DND-41 (cell line): ENCODE measurements around the gene LEF1.
A peak's percentile ranks its signal among the peaks of the same experiment; 100 is the strongest.

Experiments
- ATAC-seq: fragments of 200-7000 bp; cut with Tn5 transposase; 3 replicates; pipeline ENCODE4 v1.9.1; 2021; ENCODE audit warnings: low read depth; ENCODE audit not compliant: insufficient read depth
- DNase-seq: peaks from one replicate; pipeline ENCODE4 v3.0.0-alpha.2; 2020
- H2AFZ ChIP-seq: 2 replicates; pipeline ENCODE4 v1.6.0; 2012; ENCODE audit warnings: low read depth, low read length
- H3K27ac ChIP-seq: 2 replicates; pipeline ENCODE4 v1.5.1; 2012; ENCODE audit warnings: low read length, inconsistent platforms
- H3K27me3 ChIP-seq: fragments of 200-600 bp; sonication (generic); 2 replicates; pipeline ENCODE4 v1.6.0; 2012; ENCODE audit warnings: low read length, mild to moderate bottlenecking, inconsistent platforms; ENCODE audit not compliant: insufficient read depth, poor library complexity
- H3K36me3 ChIP-seq: 2 replicates; pipeline ENCODE4 v1.5.1; 2012; ENCODE audit warnings: low read length, inconsistent platforms; ENCODE audit not compliant: insufficient read depth
- H3K4me1 ChIP-seq: 2 replicates; pipeline ENCODE4 v1.5.1; 2012; ENCODE audit warnings: mild to moderate bottlenecking, low read length; ENCODE audit not compliant: insufficient read depth
- H3K4me2 ChIP-seq: 2 replicates; pipeline ENCODE4 v1.6.0; 2012; ENCODE audit warnings: mild to moderate bottlenecking, moderate library complexity, low read length, inconsistent platforms; ENCODE audit not compliant: insufficient read depth
- H3K4me3 ChIP-seq, 2 experiments: fragments of 200-600 bp in 1 of 2; shearing (Covaris generic) in 1 of 2; 2 replicates each; pipeline ENCODE4 v1.5.1; 2012 to 2016; ENCODE audit warnings: inconsistent platforms in 2 of 2, low read length in 2 of 2, mild to moderate bottlenecking in 2 of 2, low read depth in 1 of 2, moderate library complexity in 1 of 2
- H3K79me2 ChIP-seq: 2 replicates; pipeline ENCODE4 v1.6.0; 2012; ENCODE audit warnings: low read length, inconsistent platforms; ENCODE audit not compliant: insufficient read depth
- H3K9ac ChIP-seq: 2 replicates; pipeline ENCODE4 v1.6.0; 2012; ENCODE audit warnings: low read depth, mild to moderate bottlenecking, inconsistent platforms, low read length, moderate library complexity
- H3K9me3 ChIP-seq: 2 replicates; pipeline ENCODE4 v1.5.1; 2012; ENCODE audit warnings: low read length, moderate library complexity, mild to moderate bottlenecking, inconsistent platforms; ENCODE audit not compliant: insufficient read depth, severe bottlenecking
- H4K20me1 ChIP-seq: 2 replicates; pipeline ENCODE4 v1.6.0; 2012; ENCODE audit warnings: low read length; ENCODE audit not compliant: insufficient read depth
- EZH2 ChIP-seq: IDR thresholded peaks from 3 replicates; pipeline ENCODE4 v1.6.1; 2012; ENCODE audit warnings: borderline replicate concordance, low read depth, mild to moderate bottlenecking, moderate library complexity, low read length, inconsistent platforms; ENCODE audit not compliant: severe bottlenecking
- TF ChIP-seq, protein P1 (sequence below): IDR thresholded peaks from 2 replicates; pipeline ENCODE4 v1.5.1; 2012; ENCODE audit warnings: borderline replicate concordance, low read length, moderate library complexity, mild to moderate bottlenecking; ENCODE audit not compliant: poor library complexity, severe bottlenecking; ENCODE audit errors: extremely low read depth

The LEF1 gene

DNA sequence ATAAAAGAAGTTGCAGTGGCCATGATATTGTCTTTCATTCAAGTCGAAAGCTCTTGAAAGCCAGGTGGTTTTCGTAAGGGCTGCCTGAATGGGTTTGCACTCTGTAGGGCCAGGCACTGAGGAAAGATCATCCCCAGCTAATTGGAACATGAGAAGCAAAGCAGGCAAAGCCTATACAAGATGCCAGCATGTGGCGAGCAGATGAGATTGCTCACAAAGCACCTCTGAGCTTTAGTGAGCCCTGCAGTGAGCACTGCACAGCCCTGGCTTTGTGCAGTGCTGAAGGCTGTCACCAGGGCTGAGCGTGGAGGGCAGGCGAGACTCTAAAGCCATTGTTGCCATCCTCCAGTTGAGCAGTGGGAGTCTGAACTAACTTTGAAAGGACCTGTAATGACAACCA is 125.2 kb downstream of the LEF1 start:
- Histone ChIP-seq H3K27ac (no peak overlapping the region), H3K27me3 (no peaks in the 10 kb centered on the region), H3K9me3 (no peaks in the 10 kb centered on the region), H3K79me2 (no peaks in the 10 kb centered on the region), H3K36me3 (peaks cover 23% of the 10 kb centered on the region), H4K20me1 (peaks cover 13% of the 10 kb centered on the region), H3K9ac (no peak overlapping the region), H2AFZ (no peak overlapping the region), H3K4me2 (no peak overlapping the region), H3K4me1 (no peaks in the 10 kb centered on the region), H3K4me3 (no peak overlapping the region)
- DNase-seq (peak; percentile 39), ATAC-seq (peak; percentile 61)
- TF ChIP-seq, protein P1, sequence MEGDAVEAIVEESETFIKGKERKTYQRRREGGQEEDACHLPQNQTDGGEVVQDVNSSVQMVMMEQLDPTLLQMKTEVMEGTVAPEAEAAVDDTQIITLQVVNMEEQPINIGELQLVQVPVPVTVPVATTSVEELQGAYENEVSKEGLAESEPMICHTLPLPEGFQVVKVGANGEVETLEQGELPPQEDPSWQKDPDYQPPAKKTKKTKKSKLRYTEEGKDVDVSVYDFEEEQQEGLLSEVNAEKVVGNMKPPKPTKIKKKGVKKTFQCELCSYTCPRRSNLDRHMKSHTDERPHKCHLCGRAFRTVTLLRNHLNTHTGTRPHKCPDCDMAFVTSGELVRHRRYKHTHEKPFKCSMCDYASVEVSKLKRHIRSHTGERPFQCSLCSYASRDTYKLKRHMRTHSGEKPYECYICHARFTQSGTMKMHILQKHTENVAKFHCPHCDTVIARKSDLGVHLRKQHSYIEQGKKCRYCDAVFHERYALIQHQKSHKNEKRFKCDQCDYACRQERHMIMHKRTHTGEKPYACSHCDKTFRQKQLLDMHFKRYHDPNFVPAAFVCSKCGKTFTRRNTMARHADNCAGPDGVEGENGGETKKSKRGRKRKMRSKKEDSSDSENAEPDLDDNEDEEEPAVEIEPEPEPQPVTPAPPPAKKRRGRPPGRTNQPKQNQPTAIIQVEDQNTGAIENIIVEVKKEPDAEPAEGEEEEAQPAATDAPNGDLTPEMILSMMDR: no peak
- TF ChIP-seq EZH2: no peak

DNA sequence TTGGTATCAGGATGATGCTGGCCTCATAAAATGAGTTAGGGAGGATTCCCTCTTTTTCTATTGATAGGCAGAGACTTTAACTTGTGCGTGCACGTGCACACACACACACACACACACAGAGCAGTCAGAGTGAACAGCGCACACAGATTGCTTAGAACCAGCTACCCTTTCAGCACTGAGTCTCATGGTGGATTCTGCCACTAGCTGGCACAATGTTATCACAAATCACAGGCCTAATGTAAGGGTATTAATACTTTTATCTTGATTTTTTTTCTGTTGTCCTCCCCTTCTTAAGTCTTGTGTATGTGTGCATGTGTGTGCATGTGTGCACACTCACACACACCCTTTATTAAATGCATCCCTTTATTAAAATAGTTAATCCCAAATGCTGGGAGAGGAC is 125.8 kb downstream of the LEF1 start:
- Histone ChIP-seq H3K4me3 (no peak overlapping the region), H3K4me2 (no peak overlapping the region), H3K79me2 (no peaks in the 10 kb centered on the region), H3K27me3 (no peaks in the 10 kb centered on the region), H3K27ac (no peak overlapping the region), H3K9ac (no peak overlapping the region), H3K36me3 (peaks cover 17% of the 10 kb centered on the region), H3K4me1 (no peaks in the 10 kb centered on the region), H3K9me3 (no peaks in the 10 kb centered on the region), H2AFZ (no peak overlapping the region), H4K20me1 (0 out of 2 replicates have a peak, but pooled peaks cover 8% of the 10 kb centered on the region)
- ATAC-seq: peak; percentile 16; the same call in 1 of the 3 replicates
- no peak for DNase-seq
- TF ChIP-seq, protein P1: peak; percentile 56
- no peak for TF ChIP-seq EZH2

DNA sequence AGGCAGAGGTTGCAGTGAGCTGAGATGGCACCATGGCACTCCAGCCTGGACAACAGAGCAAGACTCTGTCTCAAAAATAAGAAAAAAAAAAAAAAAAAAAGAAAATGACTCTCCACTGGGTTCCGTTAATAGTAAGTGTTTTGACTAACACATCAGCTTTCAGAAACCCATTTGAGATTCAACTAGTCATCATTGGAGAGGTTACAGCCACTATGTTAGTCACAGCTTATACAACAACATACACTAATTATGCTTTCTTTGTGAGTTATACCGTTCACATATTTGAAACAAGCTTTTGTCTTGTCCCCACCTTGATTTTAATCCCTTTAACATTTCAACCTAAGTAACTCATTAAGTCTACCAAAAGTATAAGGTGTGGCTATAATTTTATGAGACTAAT is 130.8 kb downstream of the LEF1 start:
- H3K4me1 ChIP-seq: peaks cover 21% of the 10 kb centered on the region
- no peaks in the 10 kb centered on the region for H3K79me2 ChIP-seq
- H3K27ac ChIP-seq: no peak overlapping the region
- ATAC-seq (no peak), DNase-seq (no peak)
- peaks cover 27% of the 10 kb centered on the region for H3K36me3 ChIP-seq
- H3K9ac ChIP-seq: no peak overlapping the region
- H3K27me3 ChIP-seq: no peaks in the 10 kb centered on the region
- TF ChIP-seq EZH2: no peak
- TF ChIP-seq, protein P1: no peak
- H3K4me2 ChIP-seq: no peak overlapping the region
- no peaks in the 10 kb centered on the region for H4K20me1 ChIP-seq
- no peak overlapping the region for H3K4me3 ChIP-seq
- H3K9me3 ChIP-seq: no peaks in the 10 kb centered on the region
- no peak overlapping the region for H2AFZ ChIP-seq

DNA sequence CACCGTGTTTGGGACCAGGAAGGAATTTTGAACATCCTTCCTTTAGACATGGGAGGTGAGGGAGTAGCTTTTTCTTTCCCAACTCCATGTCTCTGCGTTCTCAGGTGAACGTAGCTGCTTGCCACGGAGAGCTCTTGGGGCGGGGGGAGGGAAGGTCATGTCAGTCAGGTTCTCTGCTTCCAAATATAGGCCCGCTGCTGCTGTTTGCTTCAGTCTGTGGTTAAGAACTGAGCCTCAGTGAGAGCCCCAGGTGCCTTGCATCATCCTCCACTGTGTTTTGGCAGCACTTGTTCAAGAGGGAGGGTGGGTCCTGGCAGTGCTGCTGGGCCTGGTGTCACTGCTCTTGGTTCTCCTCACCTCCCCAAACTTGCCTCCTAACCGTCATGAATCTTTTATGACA is 132.5 kb downstream of the LEF1 start:
- ATAC-seq (peak; percentile 99), DNase-seq (peak; percentile 88)
- no peak overlapping the region for H2AFZ ChIP-seq
- no peak for TF ChIP-seq EZH2
- TF ChIP-seq, protein P1: no peak
- H3K4me1 ChIP-seq: peaks cover 21% of the 10 kb centered on the region
- no peaks in the 10 kb centered on the region for H3K79me2 ChIP-seq
- no peak overlapping the region for H3K4me3 ChIP-seq
- 0 out of 2 replicates have a peak overlapping the region, but pooled peaks have one; percentile 8 for H3K9ac ChIP-seq
- H4K20me1 ChIP-seq: no peaks in the 10 kb centered on the region
- H3K27me3 ChIP-seq: no peaks in the 10 kb centered on the region
- no peak overlapping the region for H3K4me2 ChIP-seq
- H3K36me3 ChIP-seq: peaks cover 38% of the 10 kb centered on the region
- no peaks in the 10 kb centered on the region for H3K9me3 ChIP-seq
- peak overlapping the region; percentile 60 for H3K27ac ChIP-seq
